ENCODE results near the gene CELSR2. TPM values are rescaled to one million over a fixed set of nuclear protein-coding genes. Genes with fewer than 3 reads are reported as not detected.

The CELSR2 gene, protein sequence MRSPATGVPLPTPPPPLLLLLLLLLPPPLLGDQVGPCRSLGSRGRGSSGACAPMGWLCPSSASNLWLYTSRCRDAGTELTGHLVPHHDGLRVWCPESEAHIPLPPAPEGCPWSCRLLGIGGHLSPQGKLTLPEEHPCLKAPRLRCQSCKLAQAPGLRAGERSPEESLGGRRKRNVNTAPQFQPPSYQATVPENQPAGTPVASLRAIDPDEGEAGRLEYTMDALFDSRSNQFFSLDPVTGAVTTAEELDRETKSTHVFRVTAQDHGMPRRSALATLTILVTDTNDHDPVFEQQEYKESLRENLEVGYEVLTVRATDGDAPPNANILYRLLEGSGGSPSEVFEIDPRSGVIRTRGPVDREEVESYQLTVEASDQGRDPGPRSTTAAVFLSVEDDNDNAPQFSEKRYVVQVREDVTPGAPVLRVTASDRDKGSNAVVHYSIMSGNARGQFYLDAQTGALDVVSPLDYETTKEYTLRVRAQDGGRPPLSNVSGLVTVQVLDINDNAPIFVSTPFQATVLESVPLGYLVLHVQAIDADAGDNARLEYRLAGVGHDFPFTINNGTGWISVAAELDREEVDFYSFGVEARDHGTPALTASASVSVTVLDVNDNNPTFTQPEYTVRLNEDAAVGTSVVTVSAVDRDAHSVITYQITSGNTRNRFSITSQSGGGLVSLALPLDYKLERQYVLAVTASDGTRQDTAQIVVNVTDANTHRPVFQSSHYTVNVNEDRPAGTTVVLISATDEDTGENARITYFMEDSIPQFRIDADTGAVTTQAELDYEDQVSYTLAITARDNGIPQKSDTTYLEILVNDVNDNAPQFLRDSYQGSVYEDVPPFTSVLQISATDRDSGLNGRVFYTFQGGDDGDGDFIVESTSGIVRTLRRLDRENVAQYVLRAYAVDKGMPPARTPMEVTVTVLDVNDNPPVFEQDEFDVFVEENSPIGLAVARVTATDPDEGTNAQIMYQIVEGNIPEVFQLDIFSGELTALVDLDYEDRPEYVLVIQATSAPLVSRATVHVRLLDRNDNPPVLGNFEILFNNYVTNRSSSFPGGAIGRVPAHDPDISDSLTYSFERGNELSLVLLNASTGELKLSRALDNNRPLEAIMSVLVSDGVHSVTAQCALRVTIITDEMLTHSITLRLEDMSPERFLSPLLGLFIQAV (N-terminal part only)
- 1 to 10 TPM; 1.4 to 2.2 (median 1.5) TPM for total RNA-seq

DNA sequence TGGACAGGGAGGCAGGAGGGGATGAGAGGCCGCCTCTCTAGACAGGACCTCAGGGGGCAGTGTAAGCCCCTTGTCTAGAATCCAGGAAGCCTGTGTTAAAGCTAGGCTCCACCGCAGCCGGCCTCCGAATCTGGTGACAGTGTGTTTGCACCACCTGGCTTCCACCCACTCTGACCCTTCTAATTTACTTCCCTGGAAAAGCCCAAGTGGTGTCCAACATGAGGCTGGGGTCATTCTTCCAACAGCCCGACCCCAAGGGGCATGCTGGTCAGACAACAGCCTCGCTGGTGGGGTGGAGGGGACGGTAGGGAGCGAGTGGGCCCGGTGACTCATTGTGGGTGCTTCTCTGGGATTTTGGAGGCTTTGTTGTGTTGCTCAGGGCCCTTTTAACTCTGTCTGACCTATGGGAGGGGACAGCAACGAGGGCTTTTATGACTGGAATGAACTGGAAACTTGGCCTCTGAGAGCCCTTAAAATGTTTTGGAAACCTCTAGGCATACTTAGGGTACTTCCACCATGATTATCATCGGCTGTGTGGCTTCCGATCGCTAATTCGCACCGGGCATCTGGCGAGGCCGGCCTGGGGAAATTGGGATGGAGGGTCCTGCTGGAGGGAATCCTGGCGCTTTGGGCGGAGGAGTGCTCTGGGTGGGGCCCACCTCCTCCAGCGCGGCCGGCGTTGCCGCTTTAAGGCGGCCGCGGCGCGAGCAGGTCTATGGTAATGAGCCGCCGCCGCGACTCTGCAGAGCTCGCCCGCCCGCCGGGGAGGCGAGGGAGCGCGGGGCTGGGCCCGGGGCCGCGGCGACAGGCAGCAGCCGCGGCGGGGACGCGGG is at the start of gene CELSR2:
TSS of gene CELSR2 (plus strand) at position 743 of the 833 bp plus-strand sequence. CDS start 541 bp downstream, outside the sequence.
- no peaks in the 10 kb centered on the region for H3K9me3 Mint-ChIP-seq
- H3K4me3 Mint-ChIP-seq: peak within 1 kb of the TSS; percentile 69
- peaks cover 6% of the 10 kb centered on the region for H3K4me1 Mint-ChIP-seq (ENCODE audit: low read depth)
- no peaks in the 10 kb centered on the region for H3K36me3 Mint-ChIP-seq (ENCODE audit: insufficient read depth)
- ATAC-seq: peak; percentile 93 to 96
- peaks cover 5% of the 10 kb centered on the region for H3K27me3 Mint-ChIP-seq (ENCODE audit: low read depth)
- peak; percentile 34 for DNase-seq

DNA sequence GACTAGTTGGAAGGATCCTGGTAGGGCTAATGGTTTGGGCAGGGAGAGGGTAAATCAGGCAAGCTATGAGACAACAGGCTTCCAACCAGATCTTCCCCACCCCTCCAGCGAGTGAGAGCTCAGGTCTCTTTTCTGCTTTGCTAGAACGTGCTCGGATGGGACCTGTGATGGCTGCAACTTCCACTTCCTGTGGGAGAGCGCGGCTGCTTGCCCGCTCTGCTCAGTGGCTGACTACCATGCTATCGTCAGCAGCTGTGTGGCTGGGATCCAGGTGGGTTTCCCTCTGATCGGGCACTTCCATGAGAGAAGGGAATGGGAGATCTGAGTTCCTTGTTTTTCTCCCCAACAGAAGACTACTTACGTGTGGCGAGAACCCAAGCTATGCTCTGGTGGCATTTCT is 49.6 kb upstream of the CELSR2 start:
- ATAC-seq (no peak), DNase-seq (no peak)
- Mint-ChIP-seq H3K4me3 (no peak overlapping the region), H3K4me1 (ENCODE audit: low read depth) (peaks cover 10% of the 10 kb centered on the region), H3K27me3 (ENCODE audit: low read depth) (no peaks in the 10 kb centered on the region), H3K9me3 (no peaks in the 10 kb centered on the region), H3K36me3 (ENCODE audit: insufficient read depth) (peaks cover 8% of the 10 kb centered on the region)

DNA sequence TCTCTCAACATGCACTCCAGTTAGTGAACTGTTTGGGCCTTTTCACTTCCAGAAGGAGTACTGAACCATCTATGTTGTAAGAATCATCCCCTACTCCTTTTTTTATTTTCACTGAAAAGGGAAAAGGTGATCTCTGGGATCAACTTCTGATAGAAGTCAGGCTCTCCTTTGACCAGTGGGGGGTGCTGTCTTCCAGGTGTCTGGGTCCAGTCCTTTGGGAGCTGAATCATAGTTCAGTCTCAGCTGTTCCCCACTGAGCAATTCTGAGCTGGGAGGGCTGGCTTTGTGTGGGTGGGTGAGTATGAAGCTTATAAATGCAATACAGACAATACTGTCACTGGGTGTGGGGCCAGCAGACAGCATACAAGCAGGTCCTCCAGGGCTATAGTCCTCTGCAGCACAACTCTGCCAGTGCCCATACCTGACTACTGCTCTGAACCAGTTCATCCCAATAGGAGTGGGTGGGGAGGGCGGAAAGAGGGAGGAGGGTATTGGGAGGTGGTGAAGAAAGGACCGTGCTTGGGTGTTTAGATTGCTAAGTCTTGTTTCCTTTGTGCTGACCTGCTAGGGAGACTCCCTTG is 48.1 kb upstream of the CELSR2 start:
- H3K9me3 Mint-ChIP-seq: no peaks in the 10 kb centered on the region
- peaks cover 8% of the 10 kb centered on the region for H3K36me3 Mint-ChIP-seq (ENCODE audit: insufficient read depth)
- ATAC-seq: peak; percentile 98
- no peak overlapping the region for H3K4me3 Mint-ChIP-seq
- H3K27me3 Mint-ChIP-seq (ENCODE audit: low read depth): no peaks in the 10 kb centered on the region
- peaks cover 10% of the 10 kb centered on the region for H3K4me1 Mint-ChIP-seq (ENCODE audit: low read depth)
- peak; percentile 41 for DNase-seq

DNA sequence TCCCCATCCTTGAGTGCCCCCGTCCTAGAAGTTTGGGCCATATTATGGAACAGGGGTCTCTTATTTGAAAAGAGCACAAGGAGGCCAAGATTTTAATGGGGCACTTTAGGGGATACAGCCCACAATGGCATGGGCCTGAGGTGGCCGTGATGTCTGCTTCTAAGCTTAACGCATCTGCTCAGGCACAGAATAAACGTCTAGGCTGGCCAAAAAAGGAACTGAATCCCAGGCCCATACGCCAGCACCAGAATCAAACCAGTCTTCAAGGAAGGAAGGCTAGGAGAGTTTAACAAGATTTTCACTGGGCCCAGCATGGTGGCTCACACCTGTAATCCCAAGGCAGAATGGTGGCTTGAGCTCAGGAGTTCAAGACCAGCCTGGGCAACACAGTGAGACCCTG is 44.9 kb upstream of the CELSR2 start:
- Mint-ChIP-seq H3K9me3 (no peaks in the 10 kb centered on the region), H3K4me3 (no peak overlapping the region), H3K36me3 (ENCODE audit: insufficient read depth) (peaks cover 5% of the 10 kb centered on the region), H3K4me1 (ENCODE audit: low read depth) (peaks cover 4% of the 10 kb centered on the region), H3K27me3 (ENCODE audit: low read depth) (peaks cover 1% of the 10 kb centered on the region)
- DNase-seq (no peak), ATAC-seq (no peak)

DNA sequence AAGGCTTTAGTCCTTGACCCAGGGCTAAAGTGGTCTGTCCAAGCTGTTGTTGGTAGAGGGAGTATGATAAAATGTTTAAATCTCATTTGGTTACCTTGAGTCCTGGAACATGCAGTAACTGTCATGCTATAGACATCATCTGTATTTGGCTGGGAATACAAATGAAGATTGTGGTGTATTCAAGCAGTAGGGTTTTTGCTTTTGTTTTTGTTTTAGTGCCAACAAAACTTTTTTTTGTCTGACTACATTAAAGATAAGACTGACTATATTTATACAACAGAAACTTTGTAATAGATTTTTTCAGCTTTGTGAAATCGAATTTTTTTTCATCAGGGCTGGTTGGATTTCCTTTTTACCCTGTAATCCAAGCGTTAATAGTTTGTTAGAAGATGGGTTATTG is 43.0 kb upstream of the CELSR2 start:
- ATAC-seq (no peak), DNase-seq (no peak)
- Mint-ChIP-seq H3K4me1 (ENCODE audit: low read depth) (no peaks in the 10 kb centered on the region), H3K27me3 (ENCODE audit: low read depth) (peaks cover 2% of the 10 kb centered on the region), H3K9me3 (no peaks in the 10 kb centered on the region), H3K36me3 (ENCODE audit: insufficient read depth) (peaks cover 3% of the 10 kb centered on the region), H3K4me3 (no peak overlapping the region)

DNA sequence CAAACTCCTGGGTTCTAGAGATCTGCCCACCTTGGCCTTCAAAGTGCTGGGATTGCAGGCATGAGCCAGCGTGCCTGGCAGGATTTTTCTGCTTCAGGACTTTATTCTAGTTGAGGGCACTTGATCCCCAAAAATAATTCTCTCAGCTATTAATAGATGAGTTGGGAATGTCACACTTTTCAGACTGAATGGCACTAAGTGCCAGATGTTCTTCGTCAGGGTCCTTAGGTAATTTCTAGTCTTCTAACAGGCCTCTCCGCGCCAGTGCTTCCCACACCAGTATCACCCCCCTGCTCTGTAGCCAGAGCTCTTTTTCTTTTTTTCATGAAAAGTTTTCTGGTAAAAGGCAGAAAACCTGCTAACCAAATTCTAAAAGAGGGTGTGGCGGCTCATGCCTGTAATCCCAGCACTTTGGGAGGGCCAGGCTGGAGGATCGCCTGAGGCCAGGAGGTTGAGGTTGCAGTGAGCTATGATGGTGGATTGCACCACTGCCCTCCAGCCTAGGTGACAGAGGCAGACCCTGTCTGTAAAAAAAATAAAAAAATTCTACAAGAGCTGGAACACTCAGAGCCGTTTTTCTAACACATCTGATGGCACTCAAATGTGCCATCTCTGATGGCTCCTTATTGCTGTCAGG is 41.8 kb upstream of the CELSR2 start:
- Mint-ChIP-seq H3K9me3 (no peaks in the 10 kb centered on the region), H3K27me3 (ENCODE audit: low read depth) (peaks cover 2% of the 10 kb centered on the region), H3K4me1 (ENCODE audit: low read depth) (no peaks in the 10 kb centered on the region), H3K4me3 (no peak overlapping the region), H3K36me3 (ENCODE audit: insufficient read depth) (peaks cover 3% of the 10 kb centered on the region)
- DNase-seq: no peak
- ATAC-seq: no peak

DNA sequence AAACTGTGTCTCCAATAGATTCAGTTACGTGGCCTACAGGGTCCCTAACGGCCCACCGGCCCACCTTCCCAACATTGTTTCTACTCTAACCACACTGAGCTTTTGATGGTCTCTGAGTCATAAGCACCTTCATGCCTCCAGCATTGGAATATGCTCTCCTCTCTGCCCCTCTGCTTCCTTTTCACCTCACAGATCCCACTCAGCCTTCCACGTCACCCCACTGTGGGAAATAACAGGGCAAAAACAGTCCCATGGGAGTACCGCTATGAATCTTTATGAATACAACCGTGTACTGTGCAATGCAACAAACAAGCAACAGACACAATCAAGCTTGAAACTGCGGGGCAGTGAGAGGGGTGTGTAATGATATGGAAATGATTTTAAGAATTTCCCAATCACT is 40.9 kb upstream of the CELSR2 start:
- Mint-ChIP-seq H3K9me3 (no peaks in the 10 kb centered on the region), H3K36me3 (ENCODE audit: insufficient read depth) (peaks cover 2% of the 10 kb centered on the region), H3K27me3 (ENCODE audit: low read depth) (peaks cover 2% of the 10 kb centered on the region), H3K4me3 (no peak overlapping the region), H3K4me1 (ENCODE audit: low read depth) (no peaks in the 10 kb centered on the region)
- no peak for ATAC-seq
- DNase-seq: no peak

DNA sequence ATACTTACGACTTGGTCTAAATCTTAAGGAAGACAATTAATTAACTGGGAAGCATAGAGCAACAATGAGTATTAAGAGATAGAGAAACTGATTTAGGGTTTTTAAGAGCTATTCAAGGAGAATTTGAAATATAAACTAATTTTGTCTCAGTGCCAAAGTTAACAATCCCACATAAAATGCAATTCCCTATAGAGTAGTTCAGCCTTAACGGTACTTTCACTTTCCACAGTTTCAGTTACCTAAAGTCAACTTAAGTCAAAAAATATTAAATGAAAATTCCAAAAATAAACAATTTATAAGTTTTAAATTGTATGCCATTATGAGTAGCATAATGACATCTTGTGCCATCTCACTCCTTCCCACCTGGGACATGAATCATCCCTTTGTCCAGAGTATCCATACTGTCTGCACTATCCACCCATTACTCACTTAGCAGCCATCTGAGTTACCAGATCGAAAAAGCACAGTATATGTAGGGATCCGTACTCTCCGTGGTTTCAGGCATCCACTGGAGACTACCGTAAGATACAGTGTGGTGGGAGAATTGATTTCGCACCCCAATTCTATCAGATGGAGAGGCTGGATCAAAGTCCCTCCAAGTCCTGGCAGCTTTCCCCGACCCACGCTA is 40.4 kb upstream of the CELSR2 start:
- H3K4me1 Mint-ChIP-seq (ENCODE audit: low read depth): no peaks in the 10 kb centered on the region
- DNase-seq: no peak
- no peak for ATAC-seq
- peaks cover 2% of the 10 kb centered on the region for H3K27me3 Mint-ChIP-seq (ENCODE audit: low read depth)
- H3K4me3 Mint-ChIP-seq: no peak overlapping the region
- peaks cover 2% of the 10 kb centered on the region for H3K36me3 Mint-ChIP-seq (ENCODE audit: insufficient read depth)
- H3K9me3 Mint-ChIP-seq: no peaks in the 10 kb centered on the region

DNA sequence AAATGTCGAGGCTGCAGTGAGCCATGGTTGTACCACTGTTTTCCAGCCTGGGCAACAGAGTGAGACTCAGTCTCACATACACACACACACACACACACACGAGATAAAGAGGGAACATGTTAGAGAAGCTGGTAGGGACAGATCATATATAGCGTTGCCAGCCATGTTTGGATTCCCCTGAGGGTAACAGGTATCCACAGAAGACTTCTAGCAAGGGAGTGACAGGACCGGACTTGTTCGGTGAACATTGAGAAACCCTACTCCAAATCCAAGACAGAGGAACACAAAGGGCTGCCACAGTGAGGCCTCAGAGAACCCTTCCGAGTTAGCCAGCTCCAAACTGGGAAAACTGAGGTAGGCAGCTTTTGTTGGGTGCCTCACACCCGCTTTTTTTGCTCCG is 39.3 kb upstream of the CELSR2 start:
- DNase-seq (no peak), ATAC-seq (no peak)
- peaks cover 7% of the 10 kb centered on the region for H3K4me1 Mint-ChIP-seq (ENCODE audit: low read depth)
- peaks cover 2% of the 10 kb centered on the region for H3K27me3 Mint-ChIP-seq (ENCODE audit: low read depth)
- no peaks in the 10 kb centered on the region for H3K9me3 Mint-ChIP-seq
- no peak overlapping the region for H3K4me3 Mint-ChIP-seq
- H3K36me3 Mint-ChIP-seq (ENCODE audit: insufficient read depth): peaks cover 7% of the 10 kb centered on the region

DNA sequence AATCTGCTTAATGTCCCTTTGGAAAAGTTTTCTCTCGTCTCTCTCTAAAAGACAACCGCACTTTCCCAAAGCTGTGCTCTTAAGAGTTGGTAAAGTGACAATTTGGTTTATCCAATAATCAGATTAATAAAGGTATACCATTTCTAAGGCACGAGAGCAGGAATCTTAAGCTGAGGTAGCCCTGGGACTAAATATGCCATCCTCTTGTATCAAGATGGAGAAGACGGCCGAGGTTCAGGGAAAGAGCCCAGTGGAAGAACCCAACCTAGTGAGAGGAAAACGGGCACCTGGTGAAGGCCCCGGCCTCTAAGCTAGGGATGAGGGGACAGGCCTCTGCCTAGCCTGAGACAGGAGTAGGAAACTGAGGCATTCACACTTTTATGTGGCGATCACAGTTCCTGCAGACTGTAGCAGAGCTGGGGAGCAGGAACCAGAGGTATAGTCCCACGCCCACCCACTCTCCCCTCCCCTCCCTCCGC is 36.0 kb upstream of the CELSR2 start:
- no peak for DNase-seq
- no peak for ATAC-seq
- Mint-ChIP-seq H3K36me3 (ENCODE audit: insufficient read depth) (peaks cover 21% of the 10 kb centered on the region), H3K9me3 (no peaks in the 10 kb centered on the region), H3K4me1 (ENCODE audit: low read depth) (peaks cover 30% of the 10 kb centered on the region), H3K27me3 (ENCODE audit: low read depth) (peaks cover 2% of the 10 kb centered on the region), H3K4me3 (peak overlapping the region; percentile 99)

DNA sequence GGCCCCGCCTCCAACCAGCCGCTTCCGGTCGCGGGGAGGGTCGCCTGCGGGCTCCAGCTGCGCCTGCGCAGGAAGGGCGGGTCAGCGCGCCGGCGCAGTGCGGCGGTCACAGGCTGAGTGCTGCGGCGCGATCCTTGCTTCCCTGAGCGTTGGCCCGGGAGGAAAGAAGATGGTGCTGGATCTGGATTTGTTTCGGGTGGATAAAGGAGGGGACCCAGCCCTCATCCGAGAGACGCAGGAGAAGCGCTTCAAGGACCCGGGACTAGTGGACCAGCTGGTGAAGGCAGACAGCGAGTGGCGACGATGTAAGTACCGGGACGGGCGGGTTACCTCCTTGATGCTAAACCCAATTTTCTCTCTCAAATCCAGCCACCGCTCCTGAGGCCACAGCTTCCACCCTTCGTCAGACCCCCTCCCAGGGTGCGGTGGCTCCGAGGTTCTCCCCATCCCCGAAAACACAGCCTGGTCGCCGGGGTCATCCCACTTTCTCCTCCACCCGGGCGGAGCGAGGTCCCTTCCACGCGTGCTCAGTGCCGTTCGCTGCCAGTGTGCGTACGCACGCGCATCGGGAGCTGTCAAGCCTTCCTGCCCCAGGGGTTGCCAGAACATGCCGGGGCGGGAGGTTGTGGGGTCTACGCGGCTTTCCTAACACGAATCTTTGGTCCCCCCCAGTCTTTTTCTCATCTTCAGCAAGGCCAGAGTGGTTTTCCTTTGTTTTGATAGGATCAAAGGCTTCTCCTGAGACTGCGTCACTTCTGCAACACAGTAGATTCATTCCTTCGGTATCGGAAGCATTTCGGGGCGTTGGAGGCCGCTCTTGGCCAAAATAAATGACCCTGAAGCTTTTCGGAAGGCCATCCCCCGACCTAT is 35.3 kb upstream of the CELSR2 start, which contains the start of gene SARS1:
TSS of gene SARS1 (plus strand) at position 95 of the 870 bp plus-strand sequence. CDS start at position 170, 75 bp downstream.
- DNase-seq (peak; percentile 88), ATAC-seq (peak; percentile 91 to 93)
- H3K36me3 Mint-ChIP-seq (ENCODE audit: insufficient read depth): peaks cover 25% of the 10 kb centered on the region
- peak within 1 kb of the TSS; percentile 99 for H3K4me3 Mint-ChIP-seq
- no peaks in the 10 kb centered on the region for H3K9me3 Mint-ChIP-seq
- peaks cover 2% of the 10 kb centered on the region for H3K27me3 Mint-ChIP-seq (ENCODE audit: low read depth)
- H3K4me1 Mint-ChIP-seq (ENCODE audit: low read depth): peaks cover 34% of the 10 kb centered on the region
